ENCODE data around the gene PDIA6.
"Not testable (repeated sequence)": the region's sequence is repeated elsewhere in the genome, so short reads cannot be mapped to it uniquely, and the experiment has no call there.

Gene PDIA6

GRCh38 chr2:10820978-10821695, 8.6 kb upstream of the PDIA6 start:
- Histone ChIP-seq H3K27me3 (ENCODE audit: control insufficient read depth, insufficient read depth, low read length, poor library complexity, severe bottlenecking) (peaks cover 3% of the 10 kb centered on the region), H3K27ac (ENCODE audit: insufficient read depth, low read depth, low read length, poor library complexity, severe bottlenecking) (no peak overlapping the region), H3K36me3 (ENCODE audit: control insufficient read depth, insufficient read depth, low read length) (no peaks in the 10 kb centered on the region), H3K4me1 (ENCODE audit: control insufficient read depth, insufficient read depth, low read length) (no peaks in the 10 kb centered on the region), H3K9me3 (ENCODE audit: control insufficient read depth, low read length) (no peaks in the 10 kb centered on the region), H3K4me3 (ENCODE audit: insufficient read depth, low read depth, low read length) (no peak overlapping the region)
- WGBS, 2 experiments: 89 to 90% methylated on average over 13 of the region's 13 CpGs

DNA sequence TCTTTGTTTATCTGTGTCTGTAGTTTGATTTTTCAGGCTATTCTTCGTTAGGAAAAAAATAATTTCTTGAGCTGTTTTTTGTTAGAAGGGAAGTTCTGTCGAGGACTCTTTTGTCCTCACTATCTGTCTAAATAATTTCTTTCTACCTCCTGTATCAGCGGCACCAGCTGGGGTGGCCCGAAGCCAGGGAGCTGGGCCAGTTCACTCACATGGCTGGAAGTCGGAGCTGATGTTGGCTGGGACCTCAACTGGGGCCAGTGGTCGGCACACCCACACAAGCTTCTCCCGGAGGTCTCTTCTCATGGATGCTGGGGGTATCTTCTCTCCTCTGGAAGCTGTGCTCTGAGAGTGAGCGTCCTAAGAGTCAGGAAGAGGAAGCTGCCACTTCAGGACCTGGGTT, 8.0 kb upstream of the PDIA6 start:
- Histone ChIP-seq H3K27me3 (ENCODE audit: control insufficient read depth, insufficient read depth, low read length, poor library complexity, severe bottlenecking) (peaks cover 3% of the 10 kb centered on the region), H3K4me3 (ENCODE audit: insufficient read depth, low read depth, low read length) (no peak overlapping the region), H3K27ac (ENCODE audit: insufficient read depth, low read depth, low read length, poor library complexity, severe bottlenecking) (no peak overlapping the region), H3K4me1 (ENCODE audit: control insufficient read depth, insufficient read depth, low read length) (no peaks in the 10 kb centered on the region), H3K36me3 (ENCODE audit: control insufficient read depth, insufficient read depth, low read length) (no peaks in the 10 kb centered on the region), H3K9me3 (ENCODE audit: control insufficient read depth, low read length) (no peaks in the 10 kb centered on the region)
- WGBS, 2 experiments: 93 to 94% methylated on average over 7 to 8 of the region's 8 CpGs

DNA sequence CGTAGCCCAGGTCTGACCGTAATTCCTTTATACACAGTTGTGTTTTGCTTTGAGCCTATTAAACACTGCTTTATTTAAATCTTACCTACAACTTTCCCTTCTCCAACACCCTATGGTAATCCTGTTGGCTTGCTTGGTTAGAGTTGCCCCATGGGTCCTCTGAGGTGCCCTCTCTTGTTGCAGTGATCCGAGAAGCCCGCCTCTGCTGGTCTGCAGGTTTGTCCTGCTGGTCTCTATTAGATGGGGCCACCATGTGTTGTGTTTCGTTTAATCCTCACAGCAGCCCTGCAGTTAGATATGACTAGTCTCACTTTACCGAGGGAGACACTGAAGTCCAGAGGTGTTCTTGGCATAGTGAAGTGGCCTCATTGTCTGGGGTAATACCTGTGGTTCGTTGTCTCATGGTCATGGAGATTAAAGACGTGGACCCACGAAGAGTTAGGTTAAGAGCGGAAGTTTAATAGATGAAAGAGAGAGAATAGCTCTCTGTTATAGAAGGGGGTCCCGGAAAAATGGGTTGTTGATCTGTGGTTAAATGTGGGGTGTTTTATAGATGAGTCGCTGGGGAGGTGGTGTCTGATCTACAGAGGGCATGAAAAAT, 7.2 kb upstream of the PDIA6 start:
- peaks cover 3% of the 10 kb centered on the region for H3K27me3 ChIP-seq (ENCODE audit: control insufficient read depth, insufficient read depth, low read length, poor library complexity, severe bottlenecking)
- H3K4me1 ChIP-seq (ENCODE audit: control insufficient read depth, insufficient read depth, low read length): no peaks in the 10 kb centered on the region
- no peak overlapping the region for H3K27ac ChIP-seq (ENCODE audit: insufficient read depth, low read depth, low read length, poor library complexity, severe bottlenecking)
- H3K36me3 ChIP-seq (ENCODE audit: control insufficient read depth, insufficient read depth, low read length): no peaks in the 10 kb centered on the region
- WGBS, 2 experiments: 92 to 93% methylated on average over 12 of the region's 12 CpGs
- H3K4me3 ChIP-seq (ENCODE audit: insufficient read depth, low read depth, low read length): no peak overlapping the region
- no peaks in the 10 kb centered on the region for H3K9me3 ChIP-seq (ENCODE audit: control insufficient read depth, low read length)

DNA sequence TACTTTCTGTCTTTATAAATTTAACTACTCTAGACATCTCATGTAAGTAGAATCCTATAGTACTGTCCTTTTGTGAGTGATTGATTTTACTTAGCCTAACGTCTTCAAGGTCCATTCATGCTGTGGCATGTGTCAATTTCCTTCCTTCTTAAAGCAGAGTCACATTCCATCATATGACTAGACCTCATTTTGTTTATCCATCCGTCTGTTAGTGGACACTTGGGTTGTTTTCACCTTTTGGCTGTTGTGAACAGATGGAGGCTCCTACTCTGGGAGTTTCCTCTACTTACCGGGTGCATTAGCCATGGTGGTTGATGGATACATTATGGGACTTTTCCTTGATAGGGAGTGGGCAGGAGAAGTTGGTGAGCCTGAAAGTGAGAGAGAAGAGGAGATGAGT, 6.4 kb upstream of the PDIA6 start:
- H3K36me3 ChIP-seq (ENCODE audit: control insufficient read depth, insufficient read depth, low read length): no peaks in the 10 kb centered on the region
- H3K27ac ChIP-seq (ENCODE audit: insufficient read depth, low read depth, low read length, poor library complexity, severe bottlenecking): no peak overlapping the region
- no peaks in the 10 kb centered on the region for H3K9me3 ChIP-seq (ENCODE audit: control insufficient read depth, low read length)
- H3K4me3 ChIP-seq (ENCODE audit: insufficient read depth, low read depth, low read length): no peak overlapping the region
- peaks cover 3% of the 10 kb centered on the region for H3K27me3 ChIP-seq (ENCODE audit: control insufficient read depth, insufficient read depth, low read length, poor library complexity, severe bottlenecking)
- H3K4me1 ChIP-seq (ENCODE audit: control insufficient read depth, insufficient read depth, low read length): no peaks in the 10 kb centered on the region
- 78 to 86% methylated on average over 3 of the region's 3 CpGs for WGBS, 2 experiments

- not testable (repeated sequence) for H3K9me3 ChIP-seq (ENCODE audit: control insufficient read depth, low read length); H3K4me3 ChIP-seq (ENCODE audit: insufficient read depth, low read depth, low read length); H3K36me3 ChIP-seq (ENCODE audit: control insufficient read depth, insufficient read depth, low read length); H3K4me1 ChIP-seq (ENCODE audit: control insufficient read depth, insufficient read depth, low read length); H3K27me3 ChIP-seq (ENCODE audit: control insufficient read depth, insufficient read depth, low read length, poor library complexity, severe bottlenecking); H3K27ac ChIP-seq (ENCODE audit: insufficient read depth, low read depth, low read length, poor library complexity, severe bottlenecking)
- WGBS, 2 experiments: 94 to 100% methylated on average over 2 to 3 of the region's 3 CpGs
Observed at GRCh38 chr2:10818305-10818704, 5.7 kb upstream of the PDIA6 start.

GRCh38 chr2:10817413-10817812, 4.8 kb upstream of the PDIA6 start:
- H3K27ac ChIP-seq (ENCODE audit: insufficient read depth, low read depth, low read length, poor library complexity, severe bottlenecking): no peak overlapping the region
- peaks cover 3% of the 10 kb centered on the region for H3K27me3 ChIP-seq (ENCODE audit: control insufficient read depth, insufficient read depth, low read length, poor library complexity, severe bottlenecking)
- no peaks in the 10 kb centered on the region for H3K4me1 ChIP-seq (ENCODE audit: control insufficient read depth, insufficient read depth, low read length)
- H3K4me3 ChIP-seq (ENCODE audit: insufficient read depth, low read depth, low read length): no peak overlapping the region
- 53 to 71% methylated on average over 5 of the region's 5 CpGs for WGBS, 2 experiments
- H3K36me3 ChIP-seq (ENCODE audit: control insufficient read depth, insufficient read depth, low read length): no peaks in the 10 kb centered on the region
- H3K9me3 ChIP-seq (ENCODE audit: control insufficient read depth, low read length): no peaks in the 10 kb centered on the region

- Histone ChIP-seq H3K27ac (ENCODE audit: insufficient read depth, low read depth, low read length, poor library complexity, severe bottlenecking) (peak overlapping the region; percentile 23), H3K36me3 (ENCODE audit: control insufficient read depth, insufficient read depth, low read length) (no peaks in the 10 kb centered on the region), H3K4me1 (ENCODE audit: control insufficient read depth, insufficient read depth, low read length) (peaks cover 12% of the 10 kb centered on the region), H3K4me3 (ENCODE audit: insufficient read depth, low read depth, low read length) (no peak overlapping the region), H3K9me3 (ENCODE audit: control insufficient read depth, low read length) (no peaks in the 10 kb centered on the region), H3K27me3 (ENCODE audit: control insufficient read depth, insufficient read depth, low read length, poor library complexity, severe bottlenecking) (no peaks in the 10 kb centered on the region)
- WGBS, 2 experiments: 78 to 80% methylated on average over 16 of the region's 16 CpGs
Observed at GRCh38 chr2:10814571-10815331, 2.2 kb upstream of the PDIA6 start.

DNA sequence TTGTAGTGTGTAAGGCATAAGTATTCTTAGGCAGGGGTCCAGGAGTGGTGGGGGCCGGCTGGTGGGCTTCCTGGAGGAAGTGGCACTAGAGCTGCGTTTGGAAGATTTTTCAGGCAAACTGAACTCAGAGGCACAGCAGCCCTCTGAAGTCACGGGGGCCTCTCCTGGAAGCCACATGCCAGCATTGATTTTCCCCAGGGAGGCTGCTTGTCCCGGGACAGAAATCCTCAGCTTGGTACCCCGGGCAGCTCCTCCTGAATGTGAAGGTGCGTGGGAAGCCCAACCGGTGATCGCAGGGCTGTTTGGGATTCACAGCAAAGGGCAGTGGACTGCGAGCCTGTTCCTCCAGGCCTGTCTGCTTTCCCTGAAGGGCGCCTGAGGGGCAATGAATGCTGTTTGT, 1.6 kb upstream of the PDIA6 start:
- Histone ChIP-seq H3K27ac (ENCODE audit: insufficient read depth, low read depth, low read length, poor library complexity, severe bottlenecking) (peak overlapping the region; percentile 23), H3K4me1 (ENCODE audit: control insufficient read depth, insufficient read depth, low read length) (peaks cover 12% of the 10 kb centered on the region), H3K4me3 (ENCODE audit: insufficient read depth, low read depth, low read length) (no peak overlapping the region), H3K27me3 (ENCODE audit: control insufficient read depth, insufficient read depth, low read length, poor library complexity, severe bottlenecking) (no peaks in the 10 kb centered on the region), H3K9me3 (ENCODE audit: control insufficient read depth, low read length) (no peaks in the 10 kb centered on the region), H3K36me3 (ENCODE audit: control insufficient read depth, insufficient read depth, low read length) (no peaks in the 10 kb centered on the region)
- WGBS, 2 experiments: 56 to 57% methylated on average over 10 of the region's 10 CpGs

- H3K4me1 ChIP-seq (ENCODE audit: control insufficient read depth, insufficient read depth, low read length): peaks cover 12% of the 10 kb centered on the region
- 70 to 71% methylated on average over 37 of the region's 37 CpGs for WGBS, 2 experiments
Observed at GRCh38 chr2:10813163-10814138, 866 bp upstream of the PDIA6 start.

More at GRCh38 chr2:10813163-10814138, 866 bp upstream of the PDIA6 start:
- not testable (repeated sequence) for H3K36me3 ChIP-seq (ENCODE audit: control insufficient read depth, insufficient read depth, low read length); H3K9me3 ChIP-seq (ENCODE audit: control insufficient read depth, low read length); H3K27me3 ChIP-seq (ENCODE audit: control insufficient read depth, insufficient read depth, low read length, poor library complexity, severe bottlenecking); H3K27ac ChIP-seq (ENCODE audit: insufficient read depth, low read depth, low read length, poor library complexity, severe bottlenecking)
- H3K4me3 ChIP-seq (ENCODE audit: insufficient read depth, low read depth, low read length): peak overlapping the region; percentile 88

Data from ectodermal cell (in vitro differentiated cells).